GM18499 (cell line): Measurements from ENCODE around the gene HOXA9.

ENCODE experiments used
- ATAC-seq: cut with Tn5 transposase; IDR thresholded peaks from one replicate; pipeline ENCODE4 v1.9.1; 2021; ENCODE audit warnings: moderate number of reproducible peaks; ENCODE audit not compliant: insufficient read depth, unreplicated experiment

HOXA9 gene

DNA sequence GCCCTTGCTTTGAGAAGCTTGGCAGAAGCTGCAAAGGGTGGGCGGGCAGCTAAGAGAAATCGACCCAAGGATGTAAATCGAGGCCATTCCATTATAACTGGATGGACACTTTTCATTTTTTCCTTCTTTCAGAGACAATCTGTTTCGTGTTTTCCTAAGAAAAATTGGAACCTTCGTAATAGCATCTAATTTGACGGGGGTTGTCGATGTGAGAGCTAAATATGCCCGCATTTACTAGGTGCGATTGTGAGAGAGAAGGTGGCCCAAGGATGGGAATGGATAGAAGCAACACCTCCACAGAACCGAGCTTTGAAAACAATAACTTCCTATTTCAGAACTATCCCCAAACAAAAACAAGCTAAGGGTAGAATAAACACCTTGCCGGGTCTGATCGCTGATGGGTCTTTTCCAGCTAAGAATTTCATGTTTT, 33.9 kb downstream of the HOXA9 start:
- no peak for ATAC-seq

DNA sequence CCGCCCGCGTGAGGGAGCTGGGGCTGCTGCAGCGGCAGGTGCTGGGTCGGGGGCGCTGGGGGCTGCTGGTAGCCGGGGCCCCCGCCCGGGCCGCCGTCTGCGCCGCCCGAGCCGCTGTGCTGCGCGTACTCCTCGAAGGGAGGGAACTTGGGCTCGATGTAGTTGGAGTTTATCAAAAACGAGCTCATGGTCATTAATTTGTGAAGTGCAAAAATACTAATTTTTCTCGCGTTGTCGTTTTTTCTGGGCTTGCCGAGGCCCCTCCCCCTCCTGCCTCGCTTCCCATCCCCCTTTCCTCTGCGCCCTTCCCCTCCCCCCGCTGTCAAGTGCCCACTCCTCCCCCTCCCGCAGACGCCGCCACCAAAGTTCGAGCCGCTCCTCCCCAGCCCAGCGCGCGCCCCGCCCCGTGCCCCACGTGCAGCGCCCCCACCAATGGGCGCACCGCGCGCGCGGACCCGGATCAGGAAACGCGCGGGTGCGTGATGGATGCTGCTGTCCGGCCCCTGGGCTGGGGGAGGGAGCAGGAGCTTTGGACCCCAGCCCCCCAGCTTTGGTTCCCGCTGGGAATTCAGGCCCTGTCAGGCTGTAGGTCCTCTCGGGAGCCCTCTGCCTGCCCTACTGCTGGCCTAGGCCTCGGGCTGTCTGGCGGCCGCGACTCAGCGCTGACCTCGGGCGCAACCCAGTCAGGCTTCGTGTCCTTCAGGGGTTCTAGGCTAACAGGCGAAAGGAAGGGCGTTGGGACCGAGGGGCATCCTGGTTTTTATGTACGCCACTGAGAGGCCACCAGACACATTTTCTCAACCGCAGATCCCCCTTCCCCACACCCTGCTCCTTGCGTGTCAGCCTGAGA, 34.6 kb downstream of the HOXA9 start, which contains the start of gene HOXA4:
Gene HOXA4, minus strand, starts transcription at position 218 of the 850 bp plus-strand sequence. Its CDS starts 24 bp downstream, at position 194.
- no peak for ATAC-seq

DNA sequence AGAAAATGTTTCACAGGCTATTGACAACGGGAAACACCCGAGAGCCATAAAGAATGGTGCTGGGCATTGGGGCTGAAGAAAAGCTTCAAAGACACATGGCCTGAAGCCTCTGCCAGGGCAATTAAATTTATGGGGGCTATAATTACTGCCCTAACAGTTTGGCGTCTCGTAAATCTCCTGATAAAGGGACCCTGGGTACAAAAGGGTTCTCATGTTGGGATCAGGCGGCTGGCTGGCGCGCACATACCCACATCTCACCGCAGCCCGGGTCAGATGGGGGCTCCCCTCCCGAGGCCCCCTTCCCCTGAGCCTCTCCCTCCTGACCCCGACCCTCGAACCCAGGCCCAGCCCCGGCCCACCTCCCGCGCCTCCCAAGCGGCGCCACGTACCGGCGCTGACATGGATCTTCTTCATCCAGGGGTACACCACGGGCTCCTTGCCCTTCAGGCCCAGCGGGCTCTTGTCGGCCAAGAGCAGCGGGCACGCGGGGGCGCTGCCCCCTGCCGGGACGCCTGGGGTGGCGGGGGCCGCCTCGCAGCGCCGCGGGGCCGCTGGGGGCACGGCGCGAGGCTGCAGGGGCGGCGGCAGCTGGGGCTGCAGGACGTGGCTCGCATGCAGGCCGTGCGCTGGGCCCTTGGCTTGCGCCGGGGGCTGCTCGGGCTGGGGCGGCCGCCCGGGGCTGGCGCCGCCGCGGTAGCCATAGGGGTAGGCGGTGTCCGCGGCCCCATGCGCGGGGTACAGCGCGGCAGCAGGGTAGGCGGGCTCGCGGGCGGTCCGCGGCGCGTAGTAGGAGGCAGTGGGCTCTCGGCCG, 35.4 kb downstream of the HOXA9 start:
- no peak for ATAC-seq

DNA sequence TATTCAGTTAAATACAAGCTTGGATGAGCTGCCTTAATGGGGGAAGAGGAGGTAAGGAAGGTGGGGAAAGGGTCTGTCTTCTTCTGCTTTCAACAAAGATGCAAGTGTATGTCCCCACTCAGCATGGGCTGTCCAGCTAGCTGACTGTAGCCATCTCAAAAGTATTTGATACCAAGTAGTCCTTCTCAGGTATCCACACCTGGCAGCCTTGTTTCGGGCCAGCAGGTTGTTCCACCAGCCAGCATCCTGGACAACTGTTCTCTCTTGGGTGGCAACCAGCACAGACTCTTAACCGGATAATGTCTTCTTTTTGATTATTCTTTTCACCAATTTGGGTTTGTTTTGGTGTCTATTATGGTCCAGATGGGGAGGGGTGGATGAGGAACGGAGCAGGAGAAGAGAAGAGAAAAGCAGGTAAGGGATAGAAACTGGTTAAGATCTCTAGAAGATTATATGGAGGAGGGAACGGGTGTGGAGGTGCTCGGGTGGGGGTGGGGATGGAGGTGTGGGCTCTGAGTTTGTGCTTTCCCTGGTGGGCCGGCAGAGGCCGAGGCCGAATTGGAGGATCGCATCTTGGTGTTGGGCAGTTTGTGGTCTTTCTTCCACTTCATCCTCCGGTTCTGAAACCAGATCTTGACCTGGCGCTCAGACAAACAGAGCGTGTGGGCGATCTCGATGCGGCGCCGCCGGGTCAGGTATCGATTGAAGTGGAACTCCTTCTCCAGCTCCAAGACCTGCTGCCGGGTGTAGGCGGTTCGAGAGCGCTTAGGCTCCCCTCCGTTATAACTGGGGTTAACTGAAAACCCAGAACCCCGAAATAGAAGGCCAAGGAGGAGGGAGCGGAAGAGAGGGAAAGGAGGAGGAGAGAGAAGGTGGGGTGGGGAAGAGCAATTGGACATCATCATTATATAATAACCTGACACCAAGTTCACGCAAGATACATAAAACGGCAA, 36.3 kb downstream of the HOXA9 start:
- ATAC-seq = no peak

DNA sequence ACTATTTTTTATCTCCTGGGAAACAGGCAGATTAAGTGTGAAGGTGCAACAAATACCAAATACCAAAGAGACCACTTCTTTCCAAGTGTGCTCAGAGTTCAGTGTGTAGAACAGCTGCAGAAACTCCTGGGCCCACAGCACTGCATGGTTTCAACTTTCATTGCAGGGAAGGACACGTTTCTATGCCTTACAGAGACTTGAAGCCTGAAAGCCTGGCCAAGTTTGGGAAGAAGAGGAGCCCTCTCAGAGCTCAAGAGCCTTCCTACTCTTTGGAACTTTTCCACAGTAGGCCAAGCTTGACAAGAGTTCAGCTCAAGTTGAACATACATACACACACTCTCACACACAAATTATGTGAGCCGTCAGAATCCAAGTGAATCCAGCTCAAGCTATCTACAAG, 37.3 kb downstream of the HOXA9 start:
- ATAC-seq = no peak

DNA sequence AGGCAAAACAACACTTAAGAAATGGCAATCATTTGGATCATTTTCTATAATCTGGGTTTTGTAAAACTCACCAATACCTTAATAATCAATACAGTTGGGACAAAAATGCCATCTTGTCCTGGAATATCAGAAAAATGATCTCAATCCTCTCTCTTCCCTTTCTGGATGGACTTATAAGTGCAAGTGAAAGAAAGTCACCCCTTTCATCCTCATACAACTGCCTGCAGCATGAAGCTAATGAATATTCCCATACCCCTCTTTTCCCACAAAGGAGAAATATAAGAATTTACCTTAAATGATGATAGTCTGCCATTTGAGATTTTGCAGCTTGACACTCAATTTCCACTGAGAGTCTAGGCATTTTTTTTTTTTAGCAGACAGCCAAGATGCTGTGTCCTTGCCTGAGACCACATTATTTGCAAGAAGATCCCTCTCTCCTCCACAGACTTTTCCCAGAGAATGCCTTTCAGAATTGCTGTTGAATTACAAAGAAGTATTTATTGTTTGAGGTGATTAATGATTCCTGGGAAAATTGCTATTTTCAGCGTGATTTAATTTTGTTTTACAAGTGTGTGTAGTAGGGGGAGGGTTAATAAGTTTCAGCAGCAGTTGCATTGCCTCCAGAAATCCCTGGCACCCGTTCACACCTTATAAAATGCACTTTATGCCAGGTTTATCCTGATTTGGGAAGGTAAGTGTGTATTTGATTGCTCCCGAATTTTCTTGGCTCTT, 38.6 kb downstream of the HOXA9 start:
- ATAC-seq = no peak

DNA sequence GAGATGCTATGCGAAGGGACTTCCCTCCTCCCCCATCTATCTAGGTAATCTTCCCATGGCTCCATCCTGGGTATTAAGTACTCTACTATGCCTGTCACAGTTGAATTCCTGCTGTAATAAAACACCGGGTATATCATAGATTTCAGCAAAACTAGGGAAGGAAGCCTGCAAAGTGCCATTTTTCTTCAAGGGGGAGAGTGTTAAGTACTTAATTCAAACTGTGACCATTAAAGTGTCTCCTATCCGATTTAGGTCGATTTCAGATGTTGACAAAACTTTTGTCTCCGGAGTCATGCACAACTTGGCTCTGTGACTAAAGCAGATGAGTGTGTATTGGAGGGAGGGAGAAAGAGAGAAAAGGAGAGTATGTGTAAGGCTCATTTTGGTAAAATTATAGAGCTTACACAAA, 39.3 kb downstream of the HOXA9 start:
- ATAC-seq = no peak

DNA sequence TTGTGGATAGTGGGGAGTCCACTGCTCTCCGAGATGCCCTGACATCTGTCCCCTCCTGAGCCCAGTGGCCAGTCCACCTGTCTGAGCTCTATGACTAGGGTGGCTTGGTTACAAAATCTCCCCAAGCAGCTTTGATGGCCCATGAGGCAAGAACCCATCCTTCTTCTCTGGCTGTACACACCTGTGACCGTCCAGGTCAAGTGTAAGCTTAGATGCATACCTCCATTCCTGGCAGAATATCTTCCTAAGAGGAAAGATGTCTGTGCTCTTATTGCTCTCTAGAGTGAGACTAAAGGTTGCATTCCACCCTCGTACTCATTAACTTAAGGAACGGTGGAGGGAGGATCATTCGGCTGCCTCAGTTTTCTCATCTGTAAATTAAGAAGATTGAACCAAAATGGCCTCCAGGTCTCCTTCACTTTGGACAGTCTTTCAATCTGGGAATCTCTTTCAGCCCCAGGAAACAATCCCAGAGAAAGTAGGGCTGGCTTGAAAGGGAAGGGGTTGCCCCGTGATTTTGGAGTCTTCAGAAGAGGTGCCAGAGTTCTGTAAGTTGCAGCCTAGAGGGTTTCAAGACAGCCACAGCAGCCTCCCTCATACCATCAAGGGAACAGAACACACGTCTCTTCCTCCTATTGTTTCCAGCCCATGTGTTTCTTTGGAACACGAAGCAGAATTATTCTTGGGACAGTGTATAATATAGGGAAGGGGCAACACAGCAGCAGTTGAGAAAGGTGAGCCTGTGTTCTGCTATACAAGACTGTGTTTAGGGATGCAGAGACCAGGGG, 40.2 kb downstream of the HOXA9 start:
- no peak for ATAC-seq

DNA sequence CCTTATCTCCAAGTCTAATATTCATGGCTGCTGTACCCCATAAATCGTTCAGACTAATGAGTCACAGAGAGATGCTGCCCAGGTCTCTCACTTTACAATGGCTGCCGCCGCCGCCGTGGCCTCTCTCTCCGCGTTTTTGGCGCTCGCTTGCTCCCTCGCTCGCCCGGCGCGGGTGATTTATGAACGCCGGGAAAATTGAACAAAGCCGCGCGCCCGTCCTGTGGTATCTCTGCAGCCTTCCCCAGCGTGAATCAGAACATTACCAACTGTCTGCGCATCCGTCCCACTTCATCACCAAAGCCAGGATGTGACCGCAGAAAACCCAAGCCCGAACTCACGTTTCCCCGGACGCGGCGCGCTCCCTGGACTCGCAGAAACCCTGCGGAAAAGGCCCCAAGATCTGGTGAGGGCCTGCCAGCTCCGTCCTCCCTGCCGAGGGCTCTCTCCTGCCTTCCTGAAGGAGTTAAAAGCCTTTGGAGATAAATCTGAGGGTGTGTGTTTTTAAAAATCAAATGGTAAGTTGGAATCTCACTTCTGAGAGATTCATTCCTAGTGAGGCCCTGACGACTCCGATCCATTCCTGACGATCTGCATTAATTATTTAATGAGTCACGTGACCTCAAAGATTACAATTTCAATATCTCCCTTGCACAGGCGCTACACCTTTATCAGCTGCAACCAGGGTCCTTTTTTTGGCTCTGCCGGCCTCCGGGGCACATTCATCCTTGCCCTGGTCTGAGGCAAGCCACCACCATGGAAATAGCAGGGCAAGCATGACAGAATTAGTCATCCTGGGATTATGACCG, 41.0 kb downstream of the HOXA9 start:
- no peak for ATAC-seq

DNA sequence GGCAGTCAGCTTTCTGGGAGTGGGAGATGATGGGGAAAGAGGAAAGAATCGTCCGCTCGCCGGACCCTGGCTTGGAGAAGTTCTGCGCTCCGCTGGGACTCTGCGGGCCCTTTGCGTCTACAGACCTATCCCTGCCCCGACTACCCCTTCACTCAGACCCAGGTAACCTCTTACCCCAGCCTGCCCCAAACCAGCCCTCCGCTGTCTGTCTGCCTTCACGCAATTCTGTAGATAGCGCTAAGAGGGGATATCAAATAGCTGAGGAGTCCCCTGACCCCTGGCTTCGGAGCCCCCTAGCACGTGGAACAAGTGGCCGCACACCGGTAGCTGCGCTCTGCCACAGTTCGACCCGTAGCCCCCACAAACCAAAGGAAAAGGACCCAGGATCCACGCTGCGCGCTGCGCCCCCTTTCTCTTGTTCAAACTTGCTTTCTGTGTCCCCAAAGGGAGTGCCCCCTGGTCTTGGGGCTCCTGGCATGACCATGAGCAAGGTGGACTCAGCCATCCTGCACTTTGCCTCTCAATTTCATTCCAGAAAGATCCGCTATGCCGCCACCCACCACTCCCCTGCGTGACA, 41.8 kb downstream of the HOXA9 start:
- no peak for ATAC-seq

DNA sequence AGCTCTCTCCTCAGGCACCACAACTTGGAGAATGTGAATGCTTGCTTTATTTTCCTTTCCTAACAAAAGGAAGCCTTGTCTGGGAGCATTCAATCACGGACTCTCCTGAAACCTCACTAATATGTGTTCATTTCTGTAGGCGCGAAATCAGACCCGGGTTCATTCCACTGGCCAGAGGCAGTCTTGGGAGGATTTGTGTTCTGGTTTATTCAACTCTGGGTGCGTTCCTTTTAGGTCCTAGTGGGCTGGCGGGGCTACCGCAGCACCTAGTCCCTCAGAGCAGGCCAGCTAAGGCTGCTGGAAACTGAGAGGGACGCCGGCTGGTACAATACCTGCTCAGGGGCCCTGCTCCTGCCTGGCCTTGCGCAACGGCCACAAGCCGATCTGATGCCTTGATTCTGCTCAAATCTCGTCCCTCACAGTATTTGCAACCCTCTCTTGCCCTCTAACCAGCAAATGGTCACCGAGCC, 42.3 kb downstream of the HOXA9 start:
- no peak for ATAC-seq

DNA sequence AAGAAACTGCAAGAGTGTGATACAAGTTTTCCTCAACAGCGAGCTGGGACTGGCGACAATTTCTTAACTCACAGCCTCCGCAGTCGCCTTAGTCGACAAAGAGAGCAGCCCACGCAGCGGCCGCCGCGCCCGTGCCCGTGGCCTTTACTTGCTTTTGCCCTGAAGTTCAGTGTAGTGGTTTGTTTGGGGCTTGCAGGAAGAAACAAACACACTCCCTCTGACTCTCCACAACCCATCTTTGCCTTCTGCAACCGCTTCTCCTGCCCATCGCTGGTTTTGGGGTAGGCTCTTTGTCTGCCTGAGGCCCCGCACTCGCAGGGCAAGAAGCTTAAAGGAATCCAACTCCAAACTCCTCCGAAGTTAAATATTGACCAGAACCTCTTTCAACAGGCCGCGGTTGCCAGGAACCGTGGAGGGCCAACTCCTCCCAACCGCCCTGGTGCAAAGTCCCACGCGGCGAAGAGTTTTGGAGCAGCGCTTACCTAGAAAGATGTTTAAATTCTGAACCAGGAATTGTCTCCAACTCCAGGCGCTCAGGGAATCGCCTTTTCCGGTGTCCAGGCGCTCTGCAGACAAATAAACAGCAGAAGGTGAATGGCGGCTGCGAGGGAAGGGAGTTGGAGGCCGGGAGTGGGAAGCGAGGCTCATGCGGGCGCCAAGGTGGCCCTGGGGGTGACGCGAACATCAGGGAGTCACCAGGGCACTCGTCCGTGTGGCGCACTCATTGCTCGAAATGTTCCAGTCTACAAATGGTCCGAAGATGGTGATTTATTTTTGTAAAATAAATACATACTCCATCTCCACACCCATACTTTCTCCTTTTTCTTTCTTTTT, 43.0 kb downstream of the HOXA9 start:
- ATAC-seq = no peak

DNA sequence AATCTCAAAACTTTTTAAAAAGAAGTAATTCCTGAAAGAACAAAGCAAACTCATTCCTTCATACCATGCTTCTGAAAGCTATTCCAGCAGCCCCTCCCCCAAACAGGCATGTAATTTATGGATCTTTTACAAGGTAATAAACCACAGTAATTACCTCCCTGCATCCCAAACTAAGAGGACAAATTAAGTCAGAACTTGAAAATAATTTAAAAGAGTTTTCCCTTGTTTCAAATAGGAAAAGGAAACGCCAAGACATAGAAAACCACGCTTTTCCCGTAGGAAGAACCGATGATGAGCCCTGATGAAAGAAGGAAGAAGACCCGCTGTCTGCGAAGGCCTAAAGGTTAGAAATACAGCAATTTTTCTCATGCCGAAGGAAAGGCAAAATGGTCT, 43.7 kb downstream of the HOXA9 start:
- no peak for ATAC-seq

DNA sequence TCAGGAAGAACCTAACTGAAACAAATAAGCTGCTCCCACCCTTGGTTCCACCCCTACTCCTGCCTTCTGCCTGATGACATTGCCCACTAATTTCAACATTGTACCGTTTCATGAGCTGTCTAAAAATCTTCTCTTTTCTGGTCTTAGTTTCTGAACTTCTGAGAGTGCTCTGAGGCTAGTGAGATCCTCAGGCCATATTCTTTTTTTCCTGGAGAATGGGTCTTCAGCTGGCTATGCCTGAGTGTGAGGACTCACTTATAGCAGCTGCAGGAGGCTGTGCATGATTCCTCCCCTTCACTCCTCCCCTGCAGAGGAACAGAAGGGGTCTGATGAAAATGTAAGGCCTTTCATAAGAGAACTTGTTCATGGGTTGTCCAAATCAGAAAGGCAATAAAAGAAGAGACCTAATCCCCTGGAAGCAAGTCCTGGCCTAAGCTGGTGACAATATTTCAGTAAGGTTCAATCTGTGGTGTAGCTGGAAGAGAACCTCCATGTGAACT, 45.9 kb downstream of the HOXA9 start:
- ATAC-seq = no peak

DNA sequence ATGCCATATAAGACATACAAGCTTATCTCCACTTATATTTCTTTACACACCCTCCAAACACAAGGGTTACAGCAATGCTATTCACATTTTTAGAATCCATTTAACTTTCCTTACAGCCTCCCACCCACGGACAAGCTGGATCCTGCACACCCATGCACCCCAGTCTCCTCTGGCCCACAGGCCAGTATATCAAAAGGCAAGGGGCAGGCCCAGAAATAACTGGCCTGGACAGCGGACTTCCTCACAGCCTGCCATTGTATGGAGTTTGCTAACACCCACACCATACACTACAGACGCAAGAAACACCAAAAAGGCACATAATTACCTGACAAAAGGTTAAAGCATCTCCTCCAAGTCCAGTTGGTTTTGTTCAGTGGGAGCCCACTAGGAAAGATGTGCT, 46.8 kb downstream of the HOXA9 start:
- ATAC-seq = no peak

DNA sequence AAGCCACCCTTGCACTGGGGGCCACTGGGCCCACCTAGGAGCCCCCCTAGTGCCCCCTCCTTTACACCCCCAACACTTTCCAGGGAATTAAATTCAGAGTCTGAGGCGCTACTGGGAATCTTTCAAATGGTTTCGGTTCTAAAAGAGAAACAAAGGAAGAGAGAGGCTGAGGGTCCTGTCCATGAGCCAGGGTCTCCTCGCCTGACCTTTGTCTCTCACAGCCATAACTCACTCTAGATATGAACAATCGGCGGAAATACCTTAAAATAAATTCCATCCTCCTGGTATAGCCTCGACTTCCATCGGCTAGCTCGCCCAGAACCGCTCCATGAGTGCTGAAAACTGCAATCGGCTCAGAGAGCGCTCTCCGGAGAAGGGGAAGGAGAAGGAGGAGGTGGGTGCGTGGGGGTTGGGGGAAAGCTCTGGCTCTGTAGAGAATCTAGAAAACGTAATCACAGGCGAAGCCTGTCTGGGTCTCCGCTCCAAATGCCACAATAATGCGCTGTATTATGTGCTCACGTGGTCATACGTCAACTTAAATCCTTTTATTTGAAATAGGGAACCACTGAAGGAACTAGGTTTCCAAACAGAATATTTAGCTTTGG, 47.3 kb downstream of the HOXA9 start:
- ATAC-seq = no peak
